Lung microvascular endothelial cell (primary cell): ENCODE measurements around the gene ANGPTL8. TPM values are rescaled to one million over a fixed set of nuclear protein-coding genes. Genes with fewer than 3 reads are reported as not detected.

ENCODE experiments used
- DNase-seq, 2 donors: peaks; one replicate each; pipeline versions ENCODE4 v3.0.0 to v3.0.0-alpha.2; 2010; ENCODE audit warnings: low read depth in 2 of 2
- total RNA-seq: library from RNA; depleted of rRNA; stranded (reverse); fragments of >200 nt; gene quantifications from 2 replicates; pipeline ENCODE4 v1.2.1, GENCODE V29; 2014

The ANGPTL8 gene
- total RNA-seq, 1 donor from 2014 or later = not detected

- no peak for DNase-seq
These were observed 52.0 kb downstream of the ANGPTL8 start for GRCh38 chr19:11291415-11291814.

Other genes with a start within 250 kb of the ANGPTL8 start
- 47.9 and 81.5 TPM in 2 replicates for gene LDLR, start 150.2 kb upstream of the ANGPTL8 start, total RNA-seq
- gene SPC24, start 83.8 kb upstream of the ANGPTL8 start, total RNA-seq = 14.3 and 35.7 TPM in 2 replicates
- 39.0 and 110 TPM in 2 replicates for gene KANK2, start 42.1 kb upstream of the ANGPTL8 start, total RNA-seq
- gene DOCK6, start 22.9 kb downstream of the ANGPTL8 start, total RNA-seq = 46.0 and 46.4 TPM in 2 replicates
- not detected in 2 replicates for gene TSPAN16, start 56.5 kb downstream of the ANGPTL8 start, total RNA-seq
- 29.0 and 31.5 TPM in 2 replicates for gene RAB3D, start 100.0 kb downstream of the ANGPTL8 start, total RNA-seq
- 83.7 and 105 TPM in 2 replicates for gene TMEM205, start 106.6 kb downstream of the ANGPTL8 start, total RNA-seq
- gene CCDC159, start 106.9 kb downstream of the ANGPTL8 start, total RNA-seq = 3.9 and 6.2 TPM in 2 replicates
- 6.5 and 6.9 TPM in 2 replicates for gene PLPPR2, start 115.8 kb downstream of the ANGPTL8 start, total RNA-seq
- 0.65 and 1.2 TPM in 2 replicates for gene SWSAP1, start 135.0 kb downstream of the ANGPTL8 start, total RNA-seq
- 5.0 and 5.8 TPM in 2 replicates for gene EPOR, start 144.7 kb downstream of the ANGPTL8 start, total RNA-seq
- gene RGL3, start 179.7 kb downstream of the ANGPTL8 start, total RNA-seq = 0.22 and 1.8 TPM in 2 replicates
- under 0.01 TPM in 1 of 2 replicates, not detected in the other for gene ODAD3, start 195.5 kb downstream of the ANGPTL8 start, total RNA-seq
- 103 and 132 TPM in 2 replicates for gene PRKCSH, start 196.0 kb downstream of the ANGPTL8 start, total RNA-seq
- not detected in 2 replicates for gene ELAVL3, start 241.4 kb downstream of the ANGPTL8 start, total RNA-seq